Mononuclear cell (primary cell): ENCODE measurements around the gene KIFC1. TPM values are rescaled to one million over a fixed set of nuclear protein-coding genes. Genes with fewer than 3 reads are reported as not detected.

Experiments used
- H3K27me3 ChIP-seq: 2 replicates; pipeline ENCODE4 v1.6.0; 2011; ENCODE audit warnings: low read length, control low read depth; ENCODE audit not compliant: insufficient read depth
- H3K4me1 ChIP-seq: 2 replicates; pipeline ENCODE4 v1.5.1; 2011; ENCODE audit warnings: mild to moderate bottlenecking, low read length, control low read depth; ENCODE audit not compliant: insufficient read depth
- H3K4me3 ChIP-seq: 2 replicates; pipeline ENCODE4 v1.5.1; 2011; ENCODE audit warnings: mild to moderate bottlenecking, low read length, moderate library complexity
- H3K9me3 ChIP-seq: 2 replicates; pipeline ENCODE4 v1.5.1; 2011; ENCODE audit warnings: low read depth, mild to moderate bottlenecking, control low read depth, low read length
- total RNA-seq: library from RNA; depleted of rRNA; stranded (reverse); fragments of >200 nt; gene quantifications from one replicate; pipeline ENCODE4 v1.2.3, GENCODE V29; 2012

The KIFC1 gene
- total RNA-seq, 1 donor = 0.94 TPM

DNA sequence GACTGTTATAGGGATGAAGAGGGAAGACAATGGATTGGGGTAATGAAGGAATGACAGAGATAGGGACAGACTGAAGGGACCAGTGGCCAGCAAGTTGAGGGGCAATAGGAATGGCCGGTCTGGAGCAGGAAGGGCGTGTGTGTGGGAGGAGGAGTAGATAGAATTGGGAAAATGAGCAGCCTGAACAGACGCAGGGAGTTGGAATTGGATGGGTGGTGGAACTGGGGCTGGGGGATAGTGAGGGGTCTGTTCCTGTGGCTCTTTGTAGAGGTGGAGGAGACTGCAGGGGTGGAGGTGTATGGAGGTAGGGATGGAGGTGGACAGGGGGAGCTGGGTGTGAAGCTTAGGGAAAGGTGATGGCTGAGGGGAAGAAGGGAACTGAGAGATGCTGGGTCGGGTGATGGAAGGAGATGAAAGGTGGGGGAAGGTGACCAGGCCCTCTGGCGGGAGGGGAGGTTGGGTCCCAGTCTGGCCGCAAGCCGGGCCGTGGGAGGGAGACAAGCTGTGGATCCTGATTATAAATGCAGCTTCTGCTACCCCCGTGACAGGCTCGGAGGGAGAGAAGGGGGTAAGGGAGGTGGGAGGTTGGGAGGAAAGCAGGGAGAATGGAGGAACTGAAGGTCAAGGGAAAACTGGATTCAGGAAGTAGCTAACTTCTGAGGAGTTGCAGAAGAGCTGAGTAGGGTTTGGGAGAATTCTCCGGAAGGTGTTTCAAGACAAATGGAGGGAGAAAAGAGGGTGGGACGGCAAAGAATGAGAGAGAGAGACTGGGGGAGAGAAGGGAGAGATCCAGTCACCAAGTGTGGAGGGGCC lies 33.4 kb downstream of the KIFC1 start:
- Histone ChIP-seq H3K4me1 (peaks cover 45% of the 10 kb centered on the region), H3K4me3 (peak overlapping the region; percentile 36), H3K27me3 (no peaks in the 10 kb centered on the region), H3K9me3 (no peaks in the 10 kb centered on the region)

GRCh38 chr6:33425668-33426577 lies 34.3 kb downstream of the KIFC1 start:
- no peaks in the 10 kb centered on the region for H3K27me3 ChIP-seq
- no peaks in the 10 kb centered on the region for H3K9me3 ChIP-seq
- peak overlapping the region; percentile 36 for H3K4me3 ChIP-seq
- peaks cover 54% of the 10 kb centered on the region for H3K4me1 ChIP-seq

DNA sequence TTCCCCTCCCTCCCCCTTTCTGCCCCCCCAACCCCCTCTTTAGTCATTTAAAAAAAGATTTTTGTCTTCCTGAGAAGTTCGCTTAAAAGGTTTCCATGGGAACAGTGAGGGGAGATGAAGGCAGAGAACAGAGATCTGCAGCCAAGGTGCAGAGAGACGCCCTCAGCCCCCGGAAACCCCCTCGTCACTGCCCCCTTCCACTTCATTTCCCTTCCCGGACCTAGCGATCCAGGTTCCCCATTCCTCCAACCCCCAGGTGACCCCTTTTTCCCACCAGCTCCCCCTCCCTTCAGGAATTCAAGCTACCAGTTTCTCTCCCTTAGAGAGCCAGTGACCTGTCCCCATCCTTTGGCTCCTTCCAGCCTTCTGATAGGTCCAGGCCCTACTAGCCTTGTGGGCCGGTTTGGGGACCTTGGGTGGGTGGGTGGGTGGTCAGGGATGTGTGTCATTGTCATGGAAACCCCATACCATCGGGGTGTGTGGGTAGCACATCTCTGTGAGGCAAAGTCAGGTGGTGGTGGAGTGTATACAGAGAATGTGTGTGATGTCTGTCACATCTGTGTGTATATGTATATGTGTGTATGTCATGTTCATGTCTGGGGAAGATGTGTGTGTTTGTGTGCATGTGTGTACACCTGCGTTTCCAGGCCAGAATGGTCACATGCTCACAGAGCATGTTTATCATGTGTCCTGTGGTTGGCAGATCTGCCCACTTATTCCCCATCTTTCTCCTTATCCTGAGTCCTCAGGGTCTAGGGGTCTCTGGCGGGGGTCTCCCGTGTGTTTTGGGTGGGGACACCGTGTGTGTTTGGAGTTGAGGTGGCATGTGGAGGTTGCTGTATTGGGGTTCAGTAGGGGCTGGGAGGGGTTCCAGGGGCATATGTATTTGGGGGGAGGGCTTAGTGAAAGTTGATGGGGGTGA lies 35.2 kb downstream of the KIFC1 start:
- Histone ChIP-seq H3K4me3 (peak overlapping the region; percentile 42), H3K4me1 (peaks cover 63% of the 10 kb centered on the region), H3K27me3 (no peaks in the 10 kb centered on the region), H3K9me3 (no peaks in the 10 kb centered on the region)

GRCh38 chr6:33427585-33428223 lies 36.1 kb downstream of the KIFC1 start:
- no peaks in the 10 kb centered on the region for H3K9me3 ChIP-seq
- no peaks in the 10 kb centered on the region for H3K27me3 ChIP-seq
- peaks cover 72% of the 10 kb centered on the region for H3K4me1 ChIP-seq
- H3K4me3 ChIP-seq = peak overlapping the region; percentile 42

- Histone ChIP-seq H3K27me3 (no peaks in the 10 kb centered on the region), H3K4me1 (peaks cover 78% of the 10 kb centered on the region), H3K9me3 (no peaks in the 10 kb centered on the region), H3K4me3 (peak overlapping the region; percentile 29)
Measured at GRCh38 chr6:33428224-33428965, 36.8 kb downstream of the KIFC1 start.

GRCh38 chr6:33428966-33429749 lies 37.5 kb downstream of the KIFC1 start:
- Histone ChIP-seq H3K4me1 (peaks cover 78% of the 10 kb centered on the region), H3K4me3 (no peak overlapping the region), H3K9me3 (no peaks in the 10 kb centered on the region), H3K27me3 (no peaks in the 10 kb centered on the region)

DNA sequence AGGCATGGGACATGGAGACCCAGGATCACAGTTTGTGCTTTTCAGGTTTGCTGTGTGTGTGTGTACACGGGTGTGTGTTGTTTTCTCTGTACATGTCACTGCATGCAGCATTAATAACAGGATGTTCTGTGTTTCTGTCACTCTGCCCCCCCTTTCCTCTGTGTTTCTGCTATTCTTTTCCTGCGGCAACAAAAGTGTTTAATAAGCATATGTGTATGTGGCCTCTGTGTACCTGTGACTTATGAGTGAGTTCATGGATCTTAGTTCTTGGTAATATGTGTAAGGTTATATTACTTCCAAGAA lies 38.1 kb downstream of the KIFC1 start:
- Histone ChIP-seq H3K27me3 (no peaks in the 10 kb centered on the region), H3K9me3 (no peaks in the 10 kb centered on the region), H3K4me3 (no peak overlapping the region), H3K4me1 (peaks cover 74% of the 10 kb centered on the region)

DNA sequence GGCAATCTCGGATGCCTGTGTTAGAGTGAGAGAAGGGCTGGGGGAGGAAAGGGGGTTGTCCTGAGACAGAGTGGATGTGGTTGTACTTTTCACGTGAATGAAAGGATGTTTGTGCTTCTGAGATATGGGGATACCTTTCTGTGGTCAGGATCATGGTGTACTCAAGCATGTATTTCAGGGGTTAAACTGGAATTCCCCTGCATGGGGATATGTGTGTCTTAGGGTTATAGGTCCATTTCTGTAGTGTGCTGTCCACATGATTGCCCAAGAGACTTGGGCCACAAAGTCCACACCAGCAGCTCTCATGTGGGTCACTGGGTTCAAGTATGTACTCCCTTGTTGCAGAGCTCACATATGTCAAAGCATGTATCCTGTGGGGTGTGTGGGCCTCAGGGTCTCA lies 38.7 kb downstream of the KIFC1 start:
- Histone ChIP-seq H3K9me3 (no peaks in the 10 kb centered on the region), H3K4me3 (no peak overlapping the region), H3K4me1 (peaks cover 67% of the 10 kb centered on the region), H3K27me3 (no peaks in the 10 kb centered on the region)

GRCh38 chr6:33430991-33431879 lies 39.6 kb downstream of the KIFC1 start:
- H3K4me3 ChIP-seq = peak overlapping the region; percentile 28
- H3K9me3 ChIP-seq = no peaks in the 10 kb centered on the region
- H3K27me3 ChIP-seq = no peaks in the 10 kb centered on the region
- peaks cover 62% of the 10 kb centered on the region for H3K4me1 ChIP-seq

- Histone ChIP-seq H3K27me3 (no peaks in the 10 kb centered on the region), H3K9me3 (no peaks in the 10 kb centered on the region), H3K4me1 (peaks cover 56% of the 10 kb centered on the region), H3K4me3 (no peak overlapping the region)
Measured at GRCh38 chr6:33431880-33432541, 40.4 kb downstream of the KIFC1 start.

DNA sequence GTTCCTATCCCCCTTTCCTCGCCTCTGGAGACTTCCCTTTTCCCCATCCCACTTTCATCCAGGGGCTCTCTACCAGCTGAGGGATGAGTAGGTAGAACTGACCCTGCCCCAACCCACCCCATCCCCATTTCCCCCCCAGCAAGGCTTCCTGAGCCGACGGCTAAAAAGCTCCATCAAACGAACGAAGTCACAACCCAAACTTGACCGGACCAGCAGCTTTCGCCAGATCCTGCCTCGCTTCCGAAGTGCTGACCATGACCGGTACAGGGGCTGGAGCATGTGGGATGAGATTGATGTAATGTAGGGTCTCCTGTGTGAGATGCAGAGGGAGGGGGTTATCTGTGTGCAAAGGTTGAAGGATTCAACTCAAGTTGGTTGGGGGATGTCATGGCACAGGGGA lies 40.9 kb downstream of the KIFC1 start:
- no peak overlapping the region for H3K4me3 ChIP-seq
- H3K4me1 ChIP-seq = peaks cover 51% of the 10 kb centered on the region
- H3K27me3 ChIP-seq = no peaks in the 10 kb centered on the region
- H3K9me3 ChIP-seq = no peaks in the 10 kb centered on the region

DNA sequence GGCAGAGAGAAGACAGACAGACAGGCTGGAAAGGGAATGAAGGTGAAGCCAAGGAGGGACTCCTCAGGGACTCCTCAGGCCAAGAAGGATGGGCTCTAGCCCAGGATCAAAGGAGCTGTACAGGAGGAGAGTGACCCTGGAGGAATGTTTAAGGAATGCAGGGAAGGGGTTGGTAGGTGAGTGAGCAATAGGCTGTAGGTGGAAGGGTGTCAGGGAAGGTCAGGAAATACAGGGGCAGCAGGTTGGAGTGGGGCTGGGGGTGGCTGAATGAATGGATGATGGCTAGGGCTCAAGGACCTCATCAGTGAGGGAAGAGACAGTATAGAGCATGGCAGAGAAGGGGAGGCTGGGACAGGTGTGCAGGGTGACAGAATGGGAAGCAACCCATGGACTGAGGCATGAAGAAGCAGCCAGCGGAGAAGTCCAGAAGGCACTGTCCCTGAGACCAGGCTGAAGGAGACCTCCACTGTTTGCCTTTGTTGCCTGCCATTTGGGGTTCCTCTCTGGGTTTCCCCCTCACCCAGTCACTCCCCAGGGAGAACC lies 41.4 kb downstream of the KIFC1 start:
- Histone ChIP-seq H3K4me1 (peaks cover 49% of the 10 kb centered on the region), H3K4me3 (no peak overlapping the region), H3K9me3 (no peaks in the 10 kb centered on the region), H3K27me3 (no peaks in the 10 kb centered on the region)
